Liver (tissue), 9 donors: ENCODE measurements around the gene FGF19. TPM values are rescaled to one million over a fixed set of nuclear protein-coding genes. Genes with fewer than 3 reads are reported as not detected.
A peak's percentile ranks its signal among the peaks of the same experiment; 100 is the strongest.

Experiments used
- DNase-seq: peaks from one replicate; pipeline ENCODE4 v3.0.0-alpha.2; 2017; ENCODE audit warnings: low spot score
- H3K27ac ChIP-seq, 2 donors: one replicate each; pipeline ENCODE4 v1.7.0; 2013; ENCODE audit warnings: inconsistent platforms in 2 of 2, low read length in 2 of 2, control low read depth in 1 of 2, low read depth in 1 of 2, mild to moderate bottlenecking in 1 of 2
- H3K27me3 ChIP-seq, 4 donors: one replicate each; pipeline versions ENCODE4 v1.6.1 to v1.7.0; 2013; ENCODE audit warnings: low read length in 3 of 4, inconsistent platforms in 1 of 4, mild to moderate bottlenecking in 1 of 4, moderate library complexity in 1 of 4; ENCODE audit not compliant: control insufficient read depth in 4 of 4, insufficient read depth in 4 of 4
- H3K36me3 ChIP-seq, 4 donors: one replicate each; pipeline versions ENCODE4 v1.6.1 to v1.7.0; 2013; ENCODE audit warnings: low read length in 3 of 4, mild to moderate bottlenecking in 3 of 4, low read depth in 1 of 4, moderate library complexity in 1 of 4; ENCODE audit not compliant: control insufficient read depth in 4 of 4, insufficient read depth in 3 of 4
- H3K4me1 ChIP-seq, 4 donors: one replicate each; pipeline versions ENCODE4 v1.6.1 to v1.7.0; 2013; ENCODE audit warnings: low read length in 3 of 4, mild to moderate bottlenecking in 3 of 4, moderate library complexity in 1 of 4; ENCODE audit not compliant: control insufficient read depth in 4 of 4, insufficient read depth in 4 of 4
- H3K4me3 ChIP-seq, 3 donors: one replicate each; pipeline versions ENCODE4 v1.6.1 to v1.7.0; 2013; ENCODE audit warnings: low read length in 3 of 3, control low read depth in 1 of 3, low read depth in 1 of 3, mild to moderate bottlenecking in 1 of 3
- H3K9ac ChIP-seq, 2 donors: one replicate each; pipeline ENCODE4 v1.7.0; 2013; ENCODE audit warnings: low read length in 2 of 2, mild to moderate bottlenecking in 2 of 2, moderate library complexity in 2 of 2, control low read depth in 1 of 2, low read depth in 1 of 2
- H3K9me3 ChIP-seq, 4 donors: one replicate each; pipeline versions ENCODE4 v1.6.1 to v1.7.0; 2013; ENCODE audit warnings: low read length in 3 of 4; ENCODE audit not compliant: control insufficient read depth in 4 of 4
- CTCF ChIP-seq: fragments of 150-350 bp; IDR thresholded peaks from 2 replicates; pipeline ENCODE4 v1.5.1; 2017; ENCODE audit warnings: improper control_type of control experiment, low read depth, low read length; ENCODE audit not compliant: missing input control
- EGR1 ChIP-seq, 2 donors: IDR thresholded peaks; 2 replicates each; pipeline ENCODE4 v1.6.1; 2016 to 2018; ENCODE audit warnings: antibody characterized with exemption in 2 of 2, low read depth in 2 of 2
- FOXA2 ChIP-seq: IDR thresholded peaks from 2 replicates; pipeline ENCODE4 v1.6.1; 2016; ENCODE audit warnings: antibody characterized with exemption
- GABPA ChIP-seq, 2 donors: IDR thresholded peaks in 1 of 2; conservative IDR thresholded peaks in 1 of 2; 2 replicates each; pipeline ENCODE4 v1.6.1; 2016; ENCODE audit warnings: antibody characterized with exemption in 2 of 2, mild to moderate bottlenecking in 1 of 2, moderate library complexity in 1 of 2
- HNF4A ChIP-seq, 2 donors: conservative IDR thresholded peaks; 2 replicates each; pipeline ENCODE4 v1.6.1; 2016; ENCODE audit warnings: antibody characterized with exemption in 2 of 2, mild to moderate bottlenecking in 2 of 2
- HNF4G ChIP-seq: IDR thresholded peaks from 2 replicates; pipeline ENCODE4 v1.6.1; 2016; ENCODE audit warnings: antibody characterized with exemption
- JUND ChIP-seq, 2 donors: IDR thresholded peaks; 2 replicates each; pipeline ENCODE4 v1.6.1; 2016; ENCODE audit warnings: antibody characterized with exemption in 2 of 2
- MAX ChIP-seq: IDR thresholded peaks from 2 replicates; pipeline ENCODE4 v1.6.1; 2016; ENCODE audit warnings: antibody characterized with exemption
- RAD21 ChIP-seq, 2 donors: IDR thresholded peaks; 2 replicates each; pipeline ENCODE4 v1.6.1; 2016; ENCODE audit warnings: antibody characterized with exemption in 2 of 2, mild to moderate bottlenecking in 2 of 2
- RXRA ChIP-seq, 2 donors: IDR thresholded peaks; 2 replicates each; pipeline ENCODE4 v1.6.1; 2017 to 2018; ENCODE audit warnings: antibody characterized with exemption in 2 of 2, mild to moderate bottlenecking in 1 of 2
- TAF1 ChIP-seq: conservative IDR thresholded peaks from 2 replicates; pipeline ENCODE4 v1.6.1; 2016; ENCODE audit warnings: antibody characterized with exemption, mild to moderate bottlenecking
- YY1 ChIP-seq: IDR thresholded peaks from 2 replicates; pipeline ENCODE4 v1.6.1; 2016; ENCODE audit warnings: antibody characterized with exemption, mild to moderate bottlenecking
- WGBS: extraction: QIAGEN DNeasy Blood & Tissue Kit; methylation state at CpG from one replicate; pipeline ENCODE4 v1.1.7; 2013; 5-methylcytosine and 5-hydroxymethylcytosine counted together
- polyA plus RNA-seq, 2 donors: library from polyadenylated mRNA; stranded (reverse) in 1 of 2; unstranded in 1 of 2; fragments of 200-250 nt in 1 of 2; fragments of >200 nt in 1 of 2; fragmentation: Nextera tagmentation in 1 of 2; extraction: Ambion mirVana in 1 of 2; gene quantifications; one replicate each; pipeline versions ENCODE4 v1.2.1 to v1.2.3, GENCODE V29; 2013 to 2015
- total RNA-seq, 2 donors: library from RNA; depleted of rRNA; stranded (reverse); fragments of >200 nt; gene quantifications; one replicate each; pipeline ENCODE4 v1.2.3, GENCODE V29; 2014
- TF ChIP-seq, protein P1 (sequence below): IDR thresholded peaks from 2 replicates; pipeline ENCODE4 v1.6.1; 2016; ENCODE audit warnings: antibody characterized with exemption, mild to moderate bottlenecking
- donor health status: healthy.
- donor health status: healthy.
- donor health status: healthy.
- donor health status: healthy.
- donor health status: healthy.

Gene FGF19
- total and polyA plus RNA-seq, 4 donors: 0.09 TPM; not detected in 3

- TF ChIP-seq CTCF (peak; percentile 39), RAD21 (IDR thresholded peaks at IDR 0.05) (peak; percentile 60 to 73), RXRA (IDR thresholded peaks at IDR 0.05) (no peak)
- Histone ChIP-seq H3K4me3 (no peak overlapping the region), H3K9me3 (no peaks in the 10 kb centered on the region), H3K4me1 (no peaks in the 10 kb centered on the region), H3K36me3 (no peaks in the 10 kb centered on the region), H3K27me3 (peaks cover 0 to 7% (median 1%) of the 10 kb centered on the region in 4 donors), H3K27ac (no peak overlapping the region), H3K9ac (no peak overlapping the region)
- 4% methylated on average over 13 of the region's 13 CpGs for WGBS
- no peak for DNase-seq
These were observed 14.3 kb upstream of the FGF19 start for GRCh38 chr11:69718147-69718546.

DNA sequence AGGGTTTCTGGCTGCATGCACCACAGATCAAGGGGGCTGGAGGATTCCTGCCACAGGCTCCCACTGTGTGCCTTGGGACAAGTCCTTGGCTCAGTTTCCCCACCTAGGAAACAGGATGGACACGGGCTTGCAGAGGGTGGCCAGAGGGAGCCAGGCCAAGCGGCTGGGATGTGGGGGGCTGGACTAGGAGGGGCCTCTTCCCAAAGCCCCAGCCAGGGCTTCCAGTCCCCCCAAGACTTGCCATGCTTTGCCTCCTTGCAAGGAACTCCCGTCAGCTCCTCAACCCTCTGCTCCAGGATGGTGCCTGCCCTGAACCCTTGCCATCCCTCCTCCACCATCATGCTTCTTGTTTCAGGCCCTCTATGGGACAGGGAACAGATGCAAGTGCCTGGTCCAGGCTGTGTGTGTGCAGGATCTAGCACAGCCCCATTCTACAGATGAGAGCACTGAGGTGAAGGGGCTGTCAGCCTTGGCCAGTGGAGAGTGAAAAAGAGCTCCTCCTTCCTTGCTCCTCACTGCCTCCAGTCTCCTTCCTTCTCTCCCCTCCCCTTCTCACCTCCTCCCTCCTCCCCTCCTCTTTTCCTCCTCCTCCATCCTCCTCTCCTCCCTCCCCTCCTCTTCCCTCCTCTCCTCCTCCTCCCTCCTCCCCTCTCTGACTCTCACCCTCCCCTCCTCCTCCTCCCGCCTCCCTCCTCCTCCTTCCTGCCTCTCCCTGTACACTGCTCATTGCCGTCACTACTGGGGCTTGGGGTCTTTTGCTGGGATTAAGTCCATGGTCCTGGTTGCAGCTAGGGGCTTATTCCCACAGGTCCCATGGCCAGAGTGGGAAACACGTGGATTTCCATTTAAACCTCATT lies 13.3 kb upstream of the FGF19 start:
- no peaks in the 10 kb centered on the region for H3K9me3 ChIP-seq
- no peaks in the 10 kb centered on the region for H3K4me1 ChIP-seq
- H3K36me3 ChIP-seq: no peaks in the 10 kb centered on the region
- TF ChIP-seq, protein P1, sequence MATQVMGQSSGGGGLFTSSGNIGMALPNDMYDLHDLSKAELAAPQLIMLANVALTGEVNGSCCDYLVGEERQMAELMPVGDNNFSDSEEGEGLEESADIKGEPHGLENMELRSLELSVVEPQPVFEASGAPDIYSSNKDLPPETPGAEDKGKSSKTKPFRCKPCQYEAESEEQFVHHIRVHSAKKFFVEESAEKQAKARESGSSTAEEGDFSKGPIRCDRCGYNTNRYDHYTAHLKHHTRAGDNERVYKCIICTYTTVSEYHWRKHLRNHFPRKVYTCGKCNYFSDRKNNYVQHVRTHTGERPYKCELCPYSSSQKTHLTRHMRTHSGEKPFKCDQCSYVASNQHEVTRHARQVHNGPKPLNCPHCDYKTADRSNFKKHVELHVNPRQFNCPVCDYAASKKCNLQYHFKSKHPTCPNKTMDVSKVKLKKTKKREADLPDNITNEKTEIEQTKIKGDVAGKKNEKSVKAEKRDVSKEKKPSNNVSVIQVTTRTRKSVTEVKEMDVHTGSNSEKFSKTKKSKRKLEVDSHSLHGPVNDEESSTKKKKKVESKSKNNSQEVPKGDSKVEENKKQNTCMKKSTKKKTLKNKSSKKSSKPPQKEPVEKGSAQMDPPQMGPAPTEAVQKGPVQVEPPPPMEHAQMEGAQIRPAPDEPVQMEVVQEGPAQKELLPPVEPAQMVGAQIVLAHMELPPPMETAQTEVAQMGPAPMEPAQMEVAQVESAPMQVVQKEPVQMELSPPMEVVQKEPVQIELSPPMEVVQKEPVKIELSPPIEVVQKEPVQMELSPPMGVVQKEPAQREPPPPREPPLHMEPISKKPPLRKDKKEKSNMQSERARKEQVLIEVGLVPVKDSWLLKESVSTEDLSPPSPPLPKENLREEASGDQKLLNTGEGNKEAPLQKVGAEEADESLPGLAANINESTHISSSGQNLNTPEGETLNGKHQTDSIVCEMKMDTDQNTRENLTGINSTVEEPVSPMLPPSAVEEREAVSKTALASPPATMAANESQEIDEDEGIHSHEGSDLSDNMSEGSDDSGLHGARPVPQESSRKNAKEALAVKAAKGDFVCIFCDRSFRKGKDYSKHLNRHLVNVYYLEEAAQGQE: no peak
- TF ChIP-seq HNF4G (no peak), EGR1 (IDR thresholded peaks at IDR 0.05; ENCODE audit: low read depth in 2 of 2) (no peak), FOXA2 (no peak), RXRA (IDR thresholded peaks at IDR 0.05) (no peak), YY1 (no peak), MAX (no peak), GABPA (IDR thresholded peaks at IDR 0.05 in 1 of 2, conservative IDR thresholded peaks at IDR 0.05 in 1 of 2) (no peak), JUND (IDR thresholded peaks at IDR 0.05) (no peak), HNF4A (conservative IDR thresholded peaks at IDR 0.05) (no peak), TAF1 (no peak)
- H3K4me3 ChIP-seq: no peak overlapping the region
- H3K27me3 ChIP-seq: peaks cover 0 to 4% (median 1%) of the 10 kb centered on the region in 4 donors
- H3K27ac ChIP-seq: no peak overlapping the region
- DNase-seq: no peak
- H3K9ac ChIP-seq: no peak overlapping the region
- 65% methylated on average over 6 of the region's 6 CpGs for WGBS
